GM19240 (cell line): ENCODE results near the gene TP53RK.

Experiments
- DNase-seq: peaks from one replicate; pipeline ENCODE4 v3.0.0; 2011; ENCODE audit warnings: low spot score; ENCODE audit not compliant: insufficient read length

The TP53RK gene

GRCh38 chr20:46665602-46666001 lies 23.6 kb downstream of the TP53RK start:
- DNase-seq: no peak

DNA sequence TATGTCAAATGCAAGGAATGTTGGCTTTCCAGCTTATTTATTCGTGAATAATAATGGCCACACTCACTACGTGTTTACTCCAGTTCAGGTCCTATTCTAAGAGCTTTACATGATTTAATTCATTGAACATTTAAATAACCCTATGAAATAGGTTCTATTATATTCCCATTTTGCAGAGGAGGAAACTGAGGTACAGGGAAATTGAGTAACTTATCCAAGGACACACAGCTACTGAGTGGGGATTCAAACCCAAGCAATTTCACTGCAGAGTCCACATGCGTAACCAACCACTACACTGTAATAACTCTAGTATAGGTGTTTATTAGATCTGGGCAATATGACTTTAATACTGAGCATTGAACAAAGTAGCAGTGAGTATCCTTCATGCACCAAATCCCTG lies 25.7 kb downstream of the TP53RK start:
- no peak for DNase-seq

GRCh38 chr20:46661659-46662058 lies 27.6 kb downstream of the TP53RK start:
- DNase-seq: no peak

DNA sequence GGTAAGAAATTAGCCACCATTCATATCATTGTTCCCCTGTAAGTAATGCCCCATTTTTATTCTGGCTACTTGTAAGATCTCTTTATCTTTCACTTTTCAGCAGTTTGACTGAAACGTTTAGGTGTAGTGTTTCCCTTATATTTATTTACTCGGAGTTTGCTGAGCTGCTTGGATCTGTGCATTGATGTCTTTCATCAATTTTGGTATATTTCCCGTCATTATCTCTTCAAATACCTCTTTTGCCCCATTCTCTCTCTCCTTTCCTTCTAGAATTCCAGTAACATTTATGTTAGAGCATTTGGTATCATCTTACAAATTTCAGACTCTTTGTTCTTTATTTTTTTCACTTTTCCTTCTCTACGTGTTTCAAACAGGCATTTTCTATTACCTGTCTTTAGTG lies 28.8 kb downstream of the TP53RK start:
- DNase-seq: no peak

- DNase-seq: no peak
Observed at GRCh38 chr20:46657618-46658017, 31.6 kb downstream of the TP53RK start.

DNA sequence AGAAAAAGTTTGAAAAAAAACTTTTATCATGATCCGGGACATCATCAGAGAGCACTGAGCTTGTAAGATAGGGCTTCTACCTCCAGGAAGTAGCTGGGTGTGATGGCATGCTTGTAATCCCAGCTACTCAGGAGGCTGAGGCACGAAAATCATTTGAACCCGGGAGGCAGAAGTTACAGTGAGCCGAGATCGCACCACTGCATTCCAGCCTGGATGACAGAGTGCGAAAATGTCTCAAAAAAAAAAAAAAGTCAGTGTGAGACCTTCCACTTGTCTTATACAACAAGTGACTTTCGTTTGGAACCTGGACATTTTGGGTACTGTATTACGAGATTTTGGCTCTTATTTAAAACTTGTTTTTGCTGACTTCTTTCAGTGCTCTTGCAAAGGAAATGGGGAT lies 32.1 kb downstream of the TP53RK start:
- DNase-seq: no peak

- no peak for DNase-seq
Observed at GRCh38 chr20:46652699-46653098, 36.5 kb downstream of the TP53RK start.

DNA sequence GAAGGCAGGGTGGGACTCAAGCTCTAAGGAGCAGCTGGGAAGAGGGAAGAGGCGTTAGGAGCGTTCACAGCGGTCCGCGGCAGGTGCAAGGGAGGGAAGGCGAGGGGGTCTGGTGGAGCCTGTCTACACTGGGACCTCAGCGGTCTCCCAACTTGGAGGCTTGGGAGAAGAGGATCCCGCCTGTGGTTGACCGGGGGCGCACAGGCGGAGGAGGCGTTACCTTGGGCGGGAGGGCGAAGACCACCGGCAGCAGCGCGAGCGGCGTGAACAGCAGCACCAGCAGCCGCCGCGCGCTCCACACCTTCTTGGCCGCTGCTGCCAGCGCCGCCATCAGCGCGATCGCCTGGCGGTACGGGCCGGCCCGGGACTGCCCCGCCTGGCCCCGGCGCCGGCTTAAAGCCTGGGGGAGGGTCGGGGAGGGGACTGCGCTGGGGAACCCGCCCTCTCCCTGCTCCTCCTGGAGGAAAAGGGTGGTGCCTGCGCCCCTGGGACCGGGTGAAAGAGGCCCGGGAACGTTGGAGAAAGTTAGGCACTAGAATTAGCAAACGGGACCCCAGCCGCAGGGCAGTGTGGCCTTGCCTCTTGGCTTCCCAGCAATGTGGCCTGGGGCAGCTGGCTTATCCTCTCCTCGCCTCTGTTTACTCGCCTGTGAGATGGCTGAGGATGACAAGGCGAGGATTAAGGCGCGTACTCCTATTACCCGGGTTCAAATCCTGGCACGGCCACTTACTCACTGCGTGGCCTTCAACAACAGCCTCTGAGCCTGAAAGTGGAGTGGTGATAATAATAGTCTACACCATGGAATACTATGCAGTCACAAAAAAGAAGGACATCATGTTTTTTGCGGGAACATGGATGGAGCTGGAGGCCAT lies 37.9 kb downstream of the TP53RK start, which contains the start of gene SLC13A3:
SLC13A3 (minus strand) TSS at position 369 of the 872 bp plus-strand sequence; CDS start at position 331, 38 bp downstream.
- DNase-seq: no peak

GRCh38 chr20:46650575-46651090 lies 38.6 kb downstream of the TP53RK start:
- DNase-seq: no peak

DNA sequence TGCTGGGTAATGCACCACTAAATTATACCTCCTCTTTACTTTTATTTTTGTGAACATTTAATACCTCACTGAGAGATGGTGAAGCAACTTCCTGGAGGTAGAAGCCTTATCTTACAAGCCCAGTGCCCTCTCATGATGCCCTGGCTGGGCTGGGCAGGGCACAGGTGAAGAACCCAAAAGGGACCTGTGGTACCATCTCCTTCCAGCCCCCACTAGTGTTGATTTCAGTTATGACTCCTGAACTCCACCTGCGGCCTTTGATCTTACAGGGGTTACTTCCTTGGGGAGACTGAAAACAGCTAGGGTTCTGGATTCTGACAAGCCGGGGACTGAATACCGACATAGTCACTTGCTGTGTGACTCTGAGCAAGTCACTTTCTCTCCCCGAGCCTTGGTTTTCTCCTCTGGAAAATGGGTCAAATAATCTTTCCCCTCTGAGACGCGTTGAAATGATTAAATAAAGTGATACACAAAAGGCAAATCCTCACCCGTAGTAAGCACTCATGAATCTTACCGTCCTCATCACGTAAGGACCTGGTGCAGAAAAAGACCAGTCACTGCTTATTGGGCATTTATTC lies 39.2 kb downstream of the TP53RK start:
- no peak for DNase-seq

- no peak for DNase-seq
Observed at GRCh38 chr20:46649650-46649949, 39.6 kb downstream of the TP53RK start.

DNA sequence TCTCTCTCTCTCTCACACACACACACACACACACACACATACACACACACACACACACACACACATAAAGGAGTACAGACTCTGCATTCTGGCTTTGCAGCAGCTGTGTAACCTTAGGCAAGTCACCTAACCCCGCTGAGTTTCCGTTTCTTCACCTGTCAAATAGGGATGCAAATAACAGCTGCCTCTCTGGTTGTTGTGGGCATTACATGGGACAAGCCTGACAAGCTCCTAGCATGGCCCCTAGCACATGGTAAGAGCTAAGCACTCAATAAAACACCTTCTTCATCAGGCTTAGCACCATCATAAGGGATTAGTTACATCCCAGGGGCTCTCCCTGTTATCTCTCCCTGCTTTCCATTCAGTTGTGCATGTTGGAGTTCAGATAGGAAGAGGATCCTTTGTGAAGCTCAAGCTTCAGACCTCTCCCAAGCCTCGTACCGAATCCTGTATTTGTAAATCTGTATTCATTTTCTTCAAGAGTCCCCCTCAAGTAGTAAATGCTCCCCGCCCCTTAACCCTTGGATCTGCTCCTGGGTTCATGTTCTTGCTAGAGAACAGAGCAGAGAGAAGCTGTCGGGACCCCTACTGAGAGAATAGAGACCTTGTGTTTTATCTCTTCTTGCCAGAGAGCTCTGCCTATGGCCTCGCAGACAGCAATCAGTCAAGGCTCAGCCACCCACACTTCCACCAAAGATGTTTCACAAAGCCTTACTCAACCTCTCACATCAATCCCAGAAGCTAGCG lies 40.2 kb downstream of the TP53RK start:
- no peak for DNase-seq

- no peak for DNase-seq
Observed at GRCh38 chr20:46647469-46647868, 41.8 kb downstream of the TP53RK start.

DNA sequence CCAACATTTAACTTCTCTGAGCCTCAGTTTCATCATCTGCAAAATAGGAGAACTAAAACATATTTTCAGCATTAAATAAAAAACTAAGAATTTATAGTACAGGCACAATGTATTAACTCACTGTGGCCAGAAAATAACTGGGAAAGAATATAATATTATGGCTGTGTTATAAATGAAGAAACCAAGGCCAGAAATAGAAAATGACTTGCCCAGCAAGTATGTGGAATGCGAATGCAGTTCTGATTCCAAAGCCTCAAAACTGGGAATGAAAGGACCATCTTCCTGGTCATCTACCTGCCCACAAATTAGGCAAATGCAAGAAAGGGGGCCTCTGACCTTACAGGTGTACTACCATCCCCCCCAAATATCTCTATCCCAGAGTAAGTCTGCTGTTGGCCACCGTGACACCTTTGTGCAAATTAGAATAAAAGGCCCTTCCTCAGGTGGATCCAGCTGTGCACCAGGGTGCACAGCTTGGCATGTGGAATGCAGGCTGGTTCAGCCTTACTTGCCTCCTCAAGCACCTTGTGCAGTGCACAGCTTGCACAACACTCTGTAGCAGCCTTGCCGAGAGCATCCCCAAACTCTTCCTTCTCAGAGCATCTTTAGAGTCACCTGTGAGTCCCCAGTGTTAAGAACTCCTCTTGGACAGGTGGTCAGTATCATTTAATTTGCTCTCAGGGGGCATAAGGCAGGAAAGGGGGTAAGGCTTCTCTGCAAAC lies 42.4 kb downstream of the TP53RK start:
- DNase-seq: no peak

- DNase-seq: no peak
Observed at GRCh38 chr20:46646122-46646521, 43.1 kb downstream of the TP53RK start.

GRCh38 chr20:46644733-46645132 lies 44.5 kb downstream of the TP53RK start:
- no peak for DNase-seq

DNA sequence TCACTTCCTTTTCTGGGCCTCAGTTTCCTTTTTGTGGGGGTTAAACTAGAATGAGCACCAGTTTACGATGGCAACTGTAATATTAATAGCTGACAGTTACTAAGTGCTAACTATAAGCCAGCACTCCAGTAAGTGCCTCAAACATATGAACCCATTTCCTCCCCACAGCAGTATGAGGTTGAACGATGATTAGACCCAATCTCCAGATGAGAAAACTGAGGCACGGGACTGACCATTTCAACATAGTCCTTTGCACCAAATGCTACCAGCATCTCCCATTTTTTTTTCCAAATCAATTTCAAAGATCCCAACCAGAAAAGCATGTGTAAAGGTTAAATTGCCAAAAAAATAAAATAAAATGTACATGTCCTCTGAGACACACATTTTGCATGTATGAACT lies 45.1 kb downstream of the TP53RK start:
- no peak for DNase-seq

GRCh38 chr20:46642969-46643343 lies 46.3 kb downstream of the TP53RK start:
- DNase-seq: no peak

DNA sequence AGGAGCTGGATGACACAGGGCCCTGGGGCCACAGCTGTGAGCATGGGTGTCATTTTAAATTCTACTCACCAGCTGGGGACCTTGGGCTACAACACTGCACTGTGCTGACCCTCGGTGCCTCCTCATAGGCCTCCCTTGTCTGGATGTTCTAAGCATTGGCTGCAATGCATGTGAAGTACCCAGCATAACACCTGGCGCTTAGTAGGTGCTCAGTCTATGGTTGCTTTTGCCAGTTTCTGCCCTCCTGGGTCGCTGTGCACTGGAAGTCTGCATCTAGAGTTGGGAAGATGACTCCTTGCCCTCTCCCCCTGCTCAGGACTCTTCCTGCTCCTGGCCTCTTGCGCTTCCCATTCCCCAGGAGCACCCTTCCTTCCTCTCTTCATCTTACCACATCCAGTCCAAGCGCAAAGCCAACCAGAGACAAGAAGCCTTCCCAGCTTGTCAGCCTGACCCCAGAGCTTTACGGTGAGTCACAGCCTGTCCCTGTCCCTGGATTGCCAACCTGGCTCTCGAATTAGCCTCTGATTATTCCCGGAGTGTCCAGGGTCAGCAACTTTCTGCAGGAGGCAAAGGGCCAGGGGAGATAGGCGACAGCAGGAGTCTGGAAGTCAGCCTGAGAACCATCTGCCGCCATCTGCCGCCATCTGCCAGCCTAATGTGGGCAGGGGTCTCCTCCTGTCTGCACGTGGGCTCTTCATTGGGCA lies 46.8 kb downstream of the TP53RK start:
- no peak for DNase-seq

- no peak for DNase-seq
Observed at GRCh38 chr20:46641424-46641823, 47.8 kb downstream of the TP53RK start.
